AG09319 (cell line): ENCODE data around the gene TTLL8.

Source experiments
- DNase-seq: peaks from one replicate; pipeline ENCODE4 v3.0.0-alpha.2; 2010; ENCODE audit warnings: low read depth; ENCODE audit errors: extremely low read depth
- CTCF ChIP-seq: IDR thresholded peaks from 2 replicates; pipeline ENCODE4 v1.5.1; 2011; ENCODE audit warnings: low read depth, mild to moderate bottlenecking, inconsistent platforms, low read length, moderate library complexity

Gene TTLL8

GRCh38 chr22:50082197-50082715 lies 24.2 kb upstream of the TTLL8 start:
- TF ChIP-seq CTCF: no peak
- DNase-seq: no peak

DNA sequence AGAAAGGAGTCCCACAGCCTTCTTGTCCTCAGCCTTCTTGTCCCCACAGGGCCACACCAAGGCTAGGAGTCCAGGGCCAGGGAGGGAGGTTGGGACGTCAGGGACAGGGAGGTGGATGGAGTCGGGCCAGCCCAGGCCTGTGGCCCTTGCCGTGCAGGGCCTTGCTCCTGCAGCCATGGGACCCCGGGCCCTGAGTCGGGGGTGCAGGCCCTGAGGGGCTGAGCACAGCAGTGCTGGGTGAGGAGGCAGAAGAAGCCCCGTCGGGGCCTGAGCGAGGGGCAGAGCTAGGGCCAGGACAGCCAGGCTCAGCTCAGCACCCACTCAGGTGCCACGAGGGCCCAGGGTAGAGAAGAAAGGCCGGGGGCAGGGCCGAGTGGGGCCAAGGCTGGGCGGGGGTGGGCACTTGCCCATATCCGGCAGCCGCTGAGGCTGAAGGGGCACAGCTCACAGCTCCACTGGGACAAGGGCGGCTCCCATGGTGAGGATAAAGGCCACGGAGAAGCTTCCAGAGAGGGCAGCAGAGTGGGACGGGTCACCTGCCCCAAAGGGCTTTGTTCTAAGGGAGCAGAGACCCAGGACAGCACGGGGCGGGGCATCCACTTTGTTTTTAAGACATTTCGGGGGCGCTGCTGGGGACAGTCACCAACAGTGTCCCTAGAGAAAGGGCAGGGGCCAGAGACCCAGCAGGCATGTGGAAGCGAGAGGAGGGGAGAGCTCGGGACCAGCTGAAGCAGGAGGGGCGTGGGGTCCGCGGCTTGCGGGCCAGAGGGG lies 23.5 kb upstream of the TTLL8 start:
- no peak for TF ChIP-seq CTCF
- no peak for DNase-seq

DNA sequence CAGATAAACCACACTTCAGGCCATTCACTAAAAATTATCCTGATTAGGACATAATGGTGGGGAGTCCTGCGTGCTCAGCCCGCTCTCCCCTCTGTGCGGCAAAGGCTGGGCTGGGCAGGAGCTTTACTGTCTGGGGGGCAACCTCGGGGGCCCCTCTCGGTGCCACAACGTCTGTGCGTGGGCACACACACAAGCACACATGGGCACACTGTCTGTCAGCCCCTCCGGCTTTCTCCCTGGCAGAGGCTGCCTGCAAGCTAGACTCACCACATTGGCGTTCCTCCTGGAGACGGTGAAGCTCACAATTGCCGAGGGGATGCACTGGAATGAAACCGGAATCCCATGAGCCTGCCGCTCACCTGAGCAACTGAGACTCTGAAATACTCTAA lies 22.0 kb upstream of the TTLL8 start:
- no peak for DNase-seq

GRCh38 chr22:50078761-50079160 lies 20.7 kb upstream of the TTLL8 start:
- DNase-seq: no peak
- TF ChIP-seq CTCF: no peak

More for the DNA sequence above, 22.0 kb upstream of the TTLL8 start:
- TF ChIP-seq CTCF: no peak

- no peak for TF ChIP-seq CTCF
- no peak for DNase-seq
Measured at GRCh38 chr22:50078246-50078645, 20.1 kb upstream of the TTLL8 start.

GRCh38 chr22:50076646-50077535 lies 18.8 kb upstream of the TTLL8 start:
- TF ChIP-seq CTCF: no peak
- DNase-seq: no peak
